HG03520 (cell line): ENCODE data around the gene RGS16.

Source experiments
- ATAC-seq: cut with Tn5 transposase; IDR thresholded peaks from one replicate; pipeline ENCODE4 v1.9.1; 2021; ENCODE audit warnings: mild to moderate bottlenecking, moderate library complexity; ENCODE audit not compliant: unreplicated experiment

The RGS16 gene

GRCh38 chr1:182586380-182586779 lies 17.8 kb downstream of the RGS16 start:
- no peak for ATAC-seq

- ATAC-seq, result no peak
These were observed 19.4 kb downstream of the RGS16 start for GRCh38 chr1:182584746-182585145.

GRCh38 chr1:182580736-182581135 lies 23.5 kb downstream of the RGS16 start:
- no peak for ATAC-seq

- no peak for ATAC-seq
These were observed 28.5 kb downstream of the RGS16 start for GRCh38 chr1:182575540-182576149.

- ATAC-seq, result no peak
These were observed 30.0 kb downstream of the RGS16 start for GRCh38 chr1:182574156-182574555.

- no peak for ATAC-seq
These were observed 33.6 kb downstream of the RGS16 start for GRCh38 chr1:182570611-182570970.

- ATAC-seq, result no peak
These were observed 34.1 kb downstream of the RGS16 start for GRCh38 chr1:182569939-182570610.

- ATAC-seq, result no peak
These were observed 35.4 kb downstream of the RGS16 start for GRCh38 chr1:182568647-182569284.

GRCh38 chr1:182567629-182568028 lies 36.6 kb downstream of the RGS16 start:
- ATAC-seq, result no peak

GRCh38 chr1:182565537-182565936 lies 38.7 kb downstream of the RGS16 start:
- ATAC-seq, result no peak

- ATAC-seq, result no peak
These were observed 39.7 kb downstream of the RGS16 start for GRCh38 chr1:182564406-182565004.

GRCh38 chr1:182563095-182563494 lies 41.1 kb downstream of the RGS16 start:
- ATAC-seq, result no peak

GRCh38 chr1:182561456-182561855 lies 42.7 kb downstream of the RGS16 start:
- no peak for ATAC-seq

GRCh38 chr1:182560392-182560984 lies 43.7 kb downstream of the RGS16 start:
- no peak for ATAC-seq

GRCh38 chr1:182556279-182556678 lies 47.9 kb downstream of the RGS16 start:
- no peak for ATAC-seq

GRCh38 chr1:182555493-182555892 lies 48.7 kb downstream of the RGS16 start:
- ATAC-seq, result no peak

- ATAC-seq, result no peak
These were observed 51.7 kb downstream of the RGS16 start for GRCh38 chr1:182552527-182552926.

- no peak for ATAC-seq
These were observed 54.4 kb downstream of the RGS16 start for GRCh38 chr1:182549811-182550210.

GRCh38 chr1:182549346-182549745 lies 54.8 kb downstream of the RGS16 start:
- ATAC-seq, result no peak
